Psoas muscle (tissue), 8 donors: ENCODE data around the gene FOXJ3. TPM values are rescaled to one million over a fixed set of nuclear protein-coding genes. Genes with fewer than 3 reads are reported as not detected.

ENCODE experiments used
- ATAC-seq, 4 donors: fragments of 200-7000 bp; cut with Tn5 transposase; one replicate each; pipeline ENCODE4 v1.9.1; 2020; ENCODE audit warnings: moderate library complexity in 3 of 4, mild to moderate bottlenecking in 2 of 4
- DNase-seq, 2 donors: peaks; one replicate each; pipeline ENCODE4 v3.0.0-alpha.2; 2020
- H3K27ac ChIP-seq: fragments of 200-600 bp; one replicate; pipeline ENCODE4 v1.8.0; 2022
- H3K27me3 ChIP-seq, 3 donors: fragments of 200-600 bp in 1 of 3; one replicate each; pipeline versions ENCODE4 v1.6.1 to v1.8.0; 2013 to 2022; ENCODE audit warnings: low read length in 2 of 3, mild to moderate bottlenecking in 2 of 3, moderate library complexity in 1 of 3; ENCODE audit not compliant: insufficient read depth in 3 of 3
- H3K36me3 ChIP-seq, 2 donors: fragments of 200-600 bp in 1 of 2; one replicate each; pipeline versions ENCODE4 v1.6.1 to v1.8.0; 2013 to 2022; ENCODE audit warnings: low read depth in 1 of 2, mild to moderate bottlenecking in 1 of 2, moderate library complexity in 1 of 2; ENCODE audit not compliant: insufficient read depth in 1 of 2
- H3K4me1 ChIP-seq: fragments of 200-600 bp; one replicate; pipeline ENCODE4 v1.8.0; 2022
- H3K4me3 ChIP-seq: fragments of 200-600 bp; one replicate; pipeline ENCODE4 v1.8.0; 2022; ENCODE audit warnings: mild to moderate bottlenecking
- H3K9me3 ChIP-seq: fragments of 200-600 bp; one replicate; pipeline ENCODE4 v1.8.0; 2022
- WGBS, 3 donors: extraction: QIAGEN DNeasy Blood & Tissue Kit; methylation state at CpG; one replicate each; pipeline versions ENCODE4 v1.1.6 to v1.1.7; 2013; 5-methylcytosine and 5-hydroxymethylcytosine counted together
- intact Hi-C, 2 donors: fragments of 100-400 bp; cut with DNase I; formaldehyde crosslinking; loops; one replicate each; pipeline versions ENCODE4 v1.11.0 to v1.14.2; 2022
- polyA plus RNA-seq, 3 donors: library from polyadenylated mRNA; stranded (reverse); fragments of 200-250 nt; gene quantifications; one replicate each; pipeline ENCODE4 v1.2.3, GENCODE V29; 2013
- total RNA-seq, 4 donors: library from RNA; stranded (reverse); fragmentation: NEBNext Ultra II Directional in 2 of 4; extraction: Animal tissue kit (Norgen Biotek cat#: 25700) in 2 of 4; gene quantifications; one replicate each; pipeline versions ENCODE4 v1.2.1 to v1.2.4, GENCODE V29; 2021 to 2023
- TF ChIP-seq, protein P1 (sequence below): fragments of 200-600 bp; IDR thresholded peaks from one replicate; pipeline ENCODE4 v1.8.0; 2022; ENCODE audit warnings: antibody characterized with exemption
- donor health status: healthy with polysubstance abuse.
- donor health status: DM: no; HTN: no; CAD: no; lungs with moderate emphysema.
- donor health status: Bipolar disorder and iron deficiency.
- donor health status: healthy.
- donor health status: DM: yes; HTN: yes; CAD: no.
- donor health status: DM: no; HTN: no; CAD: no.
- donor health status: DM: no; HTN: no; CAD: no.
- donor health status: DM: yes; HTN: yes; CAD: no.

The FOXJ3 gene
- total and polyA plus RNA-seq, 7 donors = 15.1 to 53.1 (median 47.9) TPM

DNA sequence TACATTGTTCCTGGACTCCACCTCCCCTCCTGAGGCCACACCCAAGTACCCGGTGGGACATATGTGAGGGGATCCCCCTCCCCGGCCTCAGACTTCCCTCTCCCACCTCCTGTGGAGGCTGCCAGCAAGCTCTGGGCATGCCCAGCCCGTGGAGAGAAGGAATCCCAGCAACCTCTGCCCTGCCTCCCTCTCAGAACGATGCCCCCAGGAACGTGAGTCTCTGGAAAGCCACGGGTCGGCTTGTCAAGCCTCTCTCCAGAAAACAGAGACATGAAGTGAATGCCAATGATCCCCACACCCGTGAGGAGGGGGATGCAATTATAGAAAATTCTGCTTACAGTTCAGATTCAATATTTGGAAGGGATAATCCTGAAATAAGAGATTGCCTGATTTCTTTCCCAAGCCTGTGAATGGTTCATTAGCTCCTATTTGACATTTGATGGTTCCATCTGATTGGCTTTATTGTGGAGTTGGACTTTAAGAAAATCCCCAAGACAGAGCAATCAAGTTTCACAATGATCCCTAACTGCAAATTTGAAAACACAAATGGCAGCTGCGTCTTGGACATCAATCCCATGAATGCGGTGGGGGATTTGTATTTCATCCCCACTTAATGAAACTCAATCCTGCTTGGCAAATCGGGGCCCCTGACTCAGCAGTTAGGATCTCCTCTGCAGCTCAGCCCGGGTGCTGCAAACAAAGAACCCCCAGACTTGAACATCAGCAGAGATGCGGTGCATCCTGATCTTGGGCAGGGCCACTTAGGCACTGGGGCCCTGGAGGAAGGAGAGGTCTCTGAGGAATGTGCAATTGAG lies 190.9 kb downstream of the FOXJ3 start:
- TF ChIP-seq, protein P1, sequence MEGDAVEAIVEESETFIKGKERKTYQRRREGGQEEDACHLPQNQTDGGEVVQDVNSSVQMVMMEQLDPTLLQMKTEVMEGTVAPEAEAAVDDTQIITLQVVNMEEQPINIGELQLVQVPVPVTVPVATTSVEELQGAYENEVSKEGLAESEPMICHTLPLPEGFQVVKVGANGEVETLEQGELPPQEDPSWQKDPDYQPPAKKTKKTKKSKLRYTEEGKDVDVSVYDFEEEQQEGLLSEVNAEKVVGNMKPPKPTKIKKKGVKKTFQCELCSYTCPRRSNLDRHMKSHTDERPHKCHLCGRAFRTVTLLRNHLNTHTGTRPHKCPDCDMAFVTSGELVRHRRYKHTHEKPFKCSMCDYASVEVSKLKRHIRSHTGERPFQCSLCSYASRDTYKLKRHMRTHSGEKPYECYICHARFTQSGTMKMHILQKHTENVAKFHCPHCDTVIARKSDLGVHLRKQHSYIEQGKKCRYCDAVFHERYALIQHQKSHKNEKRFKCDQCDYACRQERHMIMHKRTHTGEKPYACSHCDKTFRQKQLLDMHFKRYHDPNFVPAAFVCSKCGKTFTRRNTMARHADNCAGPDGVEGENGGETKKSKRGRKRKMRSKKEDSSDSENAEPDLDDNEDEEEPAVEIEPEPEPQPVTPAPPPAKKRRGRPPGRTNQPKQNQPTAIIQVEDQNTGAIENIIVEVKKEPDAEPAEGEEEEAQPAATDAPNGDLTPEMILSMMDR = no peak
- H3K4me1 ChIP-seq = no peaks in the 10 kb centered on the region
- ATAC-seq (no peak), DNase-seq (no peak)
- no peak overlapping the region for H3K4me3 ChIP-seq
- no peaks in the 10 kb centered on the region for H3K36me3 ChIP-seq
- H3K9me3 ChIP-seq = no peaks in the 10 kb centered on the region
- H3K27me3 ChIP-seq = peaks cover 3 to 63% (median 16%) of the 10 kb centered on the region in 3 donors
- intact Hi-C loops = loop anchor here (10.0 kb wide), 2 partner anchors 931 to 1171 kb away; no protein-coding TSS in a partner anchor
- 17 to 25% (median 17%) methylated on average over 13 of the region's 13 CpGs for WGBS, 3 donors
- H3K27ac ChIP-seq = no peak overlapping the region

DNA sequence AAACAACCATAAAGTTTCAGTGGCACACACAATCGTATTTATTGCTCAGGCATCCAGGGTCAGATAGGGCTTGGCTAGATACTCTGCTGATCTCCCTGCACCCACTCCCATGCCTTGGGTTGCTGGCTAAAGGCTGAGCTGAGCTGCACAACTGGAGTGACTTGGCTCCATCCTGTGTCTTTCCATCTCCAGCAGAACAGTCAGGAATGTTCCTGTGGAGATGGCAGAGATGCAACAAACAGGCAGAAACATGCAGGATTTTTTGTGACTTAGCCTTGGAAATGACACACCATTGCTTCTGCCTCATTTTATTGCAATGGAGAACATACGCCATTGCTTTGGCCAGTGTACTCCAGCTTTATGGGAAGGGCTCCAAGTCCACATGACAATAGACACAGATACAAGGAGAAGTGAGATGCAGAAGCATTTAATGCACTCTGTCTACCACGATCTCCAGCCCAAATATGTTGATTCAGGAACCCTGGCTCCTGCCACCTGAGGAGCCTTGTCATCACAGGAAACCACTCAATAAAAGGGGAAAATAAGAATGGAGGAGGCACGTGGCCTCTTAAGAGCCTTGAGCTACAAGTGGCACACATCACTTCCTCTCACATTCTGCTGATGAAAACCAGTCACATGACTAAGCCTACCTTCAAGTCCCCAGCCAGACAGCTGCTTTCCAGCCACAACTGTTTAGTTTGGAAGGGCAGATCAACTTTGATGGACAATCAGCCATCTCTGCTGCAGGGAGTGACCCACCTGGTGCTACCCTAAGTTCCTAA lies 191.9 kb downstream of the FOXJ3 start:
- no peak overlapping the region for H3K27ac ChIP-seq
- H3K27me3 ChIP-seq = peaks cover 3 to 55% (median 16%) of the 10 kb centered on the region in 3 donors
- H3K4me1 ChIP-seq = no peaks in the 10 kb centered on the region
- TF ChIP-seq, protein P1 = no peak
- no peaks in the 10 kb centered on the region for H3K36me3 ChIP-seq
- intact Hi-C loops = loop anchor here (10.0 kb wide), 2 partner anchors 932 to 1172 kb away; no protein-coding TSS in a partner anchor
- ATAC-seq = no peak
- DNase-seq = no peak
- 22 to 26% (median 24%) methylated on average over 4 of the region's 4 CpGs for WGBS, 3 donors
- H3K4me3 ChIP-seq = no peak overlapping the region
- no peaks in the 10 kb centered on the region for H3K9me3 ChIP-seq

DNA sequence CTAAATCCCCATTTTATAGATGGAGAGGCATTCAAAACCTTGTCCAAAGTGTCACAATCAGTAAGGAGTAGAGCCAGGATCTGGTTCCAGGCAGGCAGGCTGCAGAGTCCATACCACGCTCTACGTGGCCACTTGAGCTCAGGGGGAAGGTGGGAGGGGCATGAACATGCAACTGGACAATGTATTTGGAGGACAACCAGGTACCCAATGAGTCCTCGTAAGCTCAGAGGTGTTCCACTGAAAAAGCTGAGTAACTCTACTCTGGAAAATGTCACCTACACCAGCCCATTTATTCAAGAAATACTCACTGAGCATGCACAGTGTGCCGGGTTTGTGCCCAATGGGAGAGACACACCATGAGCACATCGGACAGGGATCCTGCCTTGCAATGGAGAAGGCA lies 193.1 kb downstream of the FOXJ3 start:
- intact Hi-C loops = loop anchor here (10.0 kb wide), 2 partner anchors 933 to 1173 kb away; no protein-coding TSS in a partner anchor
- Histone ChIP-seq H3K27me3 (peaks cover 3 to 47% (median 13%) of the 10 kb centered on the region in 3 donors), H3K27ac (no peak overlapping the region), H3K9me3 (no peaks in the 10 kb centered on the region), H3K4me3 (no peak overlapping the region), H3K4me1 (no peaks in the 10 kb centered on the region), H3K36me3 (no peaks in the 10 kb centered on the region)
- WGBS, 3 donors = 72 to 80% (median 73%) methylated on average over 5 of the region's 5 CpGs
- no peak for ATAC-seq
- TF ChIP-seq, protein P1 = no peak
- DNase-seq = no peak

DNA sequence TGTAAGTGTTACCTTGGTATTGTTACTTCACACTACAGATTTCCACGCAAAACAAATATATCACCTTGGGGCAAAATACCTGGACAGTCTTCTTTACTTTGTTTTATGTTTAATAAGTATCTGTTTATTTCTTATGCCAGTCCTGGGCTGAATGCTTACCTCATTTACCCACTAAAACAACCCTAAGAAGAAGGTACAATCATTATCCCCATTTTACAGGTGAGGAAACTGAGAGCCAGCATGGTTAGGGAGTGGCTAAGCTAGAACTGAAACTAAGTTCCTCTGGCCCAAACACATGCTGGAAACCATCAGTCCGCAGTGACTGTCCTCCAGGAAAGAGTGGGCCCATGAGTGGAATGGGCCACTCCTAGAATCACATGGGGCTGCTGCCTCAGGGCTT lies 194.8 kb downstream of the FOXJ3 start:
- H3K27ac ChIP-seq = no peak overlapping the region
- no peaks in the 10 kb centered on the region for H3K9me3 ChIP-seq
- H3K36me3 ChIP-seq = no peaks in the 10 kb centered on the region
- TF ChIP-seq, protein P1 = no peak
- DNase-seq (no peak), ATAC-seq (no peak)
- no peak overlapping the region for H3K4me3 ChIP-seq
- no peaks in the 10 kb centered on the region for H3K4me1 ChIP-seq
- 88 to 95% (median 91%) methylated on average over 2 of the region's 2 CpGs for WGBS, 3 donors
- peaks cover 3 to 32% (median 7%) of the 10 kb centered on the region in 3 donors for H3K27me3 ChIP-seq
- intact Hi-C loops = loop anchor here (10.0 kb wide), 2 partner anchors 935 to 1175 kb away; no protein-coding TSS in a partner anchor
